Measurements from ENCODE around the gene HMGXB3.

GRCh38 chr5:150057996-150058395, 57.5 kb downstream of the HMGXB3 start:
- TF ChIP-seq EZH2 (IDR thresholded peaks at IDR 0.05; ENCODE audit: low read length, missing control alignments) (no peak), CTCF (conservative IDR thresholded peaks at IDR 0.05 in 1 of 2, IDR thresholded peaks at IDR 0.05 in 1 of 2; ENCODE audit: low read depth in 1 of 2, low read length in 2 of 2) (no peak)
